GM19468 (cell line): Measurements from ENCODE around the gene ITSN1.

Experiments used
- ATAC-seq: cut with Tn5 transposase; IDR thresholded peaks from one replicate; pipeline ENCODE4 v1.9.1; 2021; ENCODE audit warnings: mild to moderate bottlenecking, moderate library complexity, moderate number of reproducible peaks; ENCODE audit not compliant: unreplicated experiment; ENCODE audit errors: extremely low read depth

Gene ITSN1

DNA sequence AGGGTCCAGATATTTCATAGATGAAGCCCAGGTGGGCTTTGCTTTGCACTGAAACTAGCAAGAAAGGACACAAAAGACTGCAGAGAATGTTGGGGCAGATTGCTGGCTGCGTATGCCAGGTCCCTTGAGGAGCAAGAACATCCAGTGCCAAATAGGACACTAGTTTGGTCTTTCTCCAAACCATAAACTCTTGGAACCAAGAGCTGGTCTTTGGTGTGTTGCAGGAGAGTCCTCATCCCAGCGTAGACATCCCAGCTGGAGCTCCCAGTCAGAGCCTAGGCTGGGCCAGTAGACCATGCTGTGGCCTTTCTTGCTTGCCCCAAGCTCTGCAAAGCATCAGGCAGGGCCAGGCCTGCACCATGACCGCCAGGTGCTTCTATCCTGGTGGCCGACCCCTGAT is 185.8 kb downstream of the ITSN1 start:
- no peak for ATAC-seq

DNA sequence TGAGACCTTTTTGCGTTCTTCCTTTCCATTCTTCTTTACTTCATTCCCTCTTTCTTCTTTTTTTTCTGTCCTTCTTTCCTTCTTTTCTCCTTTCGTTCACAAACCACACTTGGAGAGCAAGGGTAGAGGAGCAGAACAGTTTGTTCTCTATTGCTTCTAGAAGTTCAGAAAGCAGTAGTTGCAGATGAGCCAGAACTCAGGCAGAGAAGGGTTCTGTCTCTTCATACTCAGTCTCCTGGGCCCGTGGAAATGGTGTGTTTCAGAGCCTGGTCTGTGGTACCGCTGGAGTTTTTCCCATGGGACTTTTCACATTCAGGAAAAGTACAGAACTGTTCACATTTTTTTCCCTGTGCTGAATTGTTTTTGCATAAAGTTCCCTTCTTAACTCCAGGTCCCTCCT is 186.3 kb downstream of the ITSN1 start:
- ATAC-seq: no peak

DNA sequence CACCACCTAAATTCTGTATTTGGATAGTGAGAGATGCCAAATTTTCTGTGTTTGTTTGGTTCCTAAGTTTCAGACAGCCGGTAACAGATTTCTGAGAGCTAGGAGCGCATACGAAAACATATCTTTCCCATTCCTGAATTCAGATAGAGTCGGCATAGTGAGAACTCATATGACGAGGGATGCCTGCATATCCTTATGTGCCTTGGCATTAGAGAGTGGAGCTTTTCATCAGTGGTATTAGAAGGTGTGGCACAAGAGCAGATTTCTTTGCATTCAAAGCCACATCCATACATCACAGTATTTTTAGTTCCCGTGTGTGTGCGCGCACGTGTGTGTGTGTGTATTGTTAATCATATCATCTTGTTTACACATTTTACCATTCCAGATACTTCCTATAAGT is 187.5 kb downstream of the ITSN1 start:
- ATAC-seq: no peak

DNA sequence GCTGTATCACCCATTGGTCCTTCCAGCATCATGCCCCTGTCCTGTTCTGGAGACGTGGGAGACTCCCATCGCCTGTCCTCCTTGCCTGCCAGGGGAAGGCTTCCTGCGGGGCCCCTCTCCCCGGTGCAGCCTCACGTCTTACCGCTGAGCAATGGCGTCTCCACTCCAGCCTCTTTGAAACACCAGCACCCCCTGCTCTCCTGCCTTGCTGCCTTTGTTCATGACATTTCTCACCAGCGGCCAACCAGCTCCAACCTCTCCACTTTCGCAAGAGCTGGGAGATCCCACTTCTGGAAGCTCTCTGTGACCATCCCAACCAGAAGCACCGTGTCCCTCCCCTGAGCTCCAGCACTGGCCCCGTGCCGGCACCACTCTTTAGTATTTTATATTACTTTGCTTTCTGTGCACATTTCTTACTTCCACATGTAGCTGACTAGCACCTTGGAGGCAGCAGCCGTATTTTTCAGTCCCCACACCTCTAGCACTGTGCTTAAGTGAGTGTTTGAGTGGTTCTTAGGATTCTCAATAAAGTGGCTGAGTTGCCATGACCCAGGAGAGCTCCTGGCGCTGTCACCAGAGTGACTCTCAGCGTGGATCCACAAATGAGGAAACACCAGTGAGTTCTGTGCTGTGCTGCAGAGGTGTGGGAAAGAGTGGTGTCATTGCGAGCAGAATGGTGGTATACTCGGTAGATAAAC is 189.8 kb downstream of the ITSN1 start:
- ATAC-seq: no peak

DNA sequence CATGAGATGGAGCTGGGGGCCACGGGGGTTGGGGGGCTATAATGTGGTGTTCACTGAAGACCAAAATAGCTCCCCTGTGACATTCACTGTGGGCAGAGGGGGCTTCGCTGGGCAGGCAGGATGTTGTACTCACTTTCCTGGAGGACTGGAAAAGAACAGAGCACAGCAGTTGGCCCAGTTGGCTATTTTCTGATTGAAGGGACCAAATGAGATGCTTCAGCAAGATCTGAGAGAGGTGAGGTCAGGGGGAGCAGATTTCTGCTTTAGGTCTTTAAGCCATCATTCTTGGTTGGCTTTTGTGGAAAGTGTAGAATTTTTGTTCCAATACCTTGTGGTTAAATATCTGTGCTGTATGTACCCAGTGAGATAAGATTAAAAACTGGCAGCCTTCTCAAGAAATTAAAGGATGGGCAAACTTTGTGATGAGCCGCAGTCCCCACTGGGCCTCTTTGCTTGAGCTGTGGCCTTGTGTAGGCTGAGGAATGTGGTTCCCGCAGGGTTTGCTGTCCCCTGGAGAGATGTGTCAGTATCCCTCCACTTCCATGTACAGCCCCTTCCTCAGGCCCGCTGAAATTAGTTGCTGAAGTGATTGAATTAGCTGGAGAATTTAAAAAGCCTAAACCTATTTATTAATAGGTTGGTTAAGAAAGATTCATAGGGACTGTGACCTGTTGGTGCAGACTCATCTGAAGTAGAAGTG is 192.7 kb downstream of the ITSN1 start:
- ATAC-seq: no peak

DNA sequence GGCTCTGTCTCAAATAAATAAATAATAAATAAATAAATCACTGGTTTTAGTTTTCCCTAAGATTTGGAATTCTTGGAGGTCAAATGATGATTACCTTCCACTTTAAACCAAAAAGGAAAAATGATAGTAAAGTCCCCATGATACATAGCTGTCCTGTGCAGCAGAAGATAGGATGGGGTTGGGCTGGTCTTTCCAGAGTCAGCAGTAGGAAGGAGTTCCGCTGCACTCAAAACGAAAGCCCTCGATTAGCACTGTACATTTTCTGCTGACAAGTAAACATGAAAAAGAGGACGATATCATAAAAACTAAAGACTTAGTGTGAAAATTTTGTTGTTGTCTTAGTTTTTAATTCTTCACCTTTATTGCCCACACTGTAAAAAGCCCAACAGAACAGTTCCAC is 193.6 kb downstream of the ITSN1 start:
- ATAC-seq: no peak

DNA sequence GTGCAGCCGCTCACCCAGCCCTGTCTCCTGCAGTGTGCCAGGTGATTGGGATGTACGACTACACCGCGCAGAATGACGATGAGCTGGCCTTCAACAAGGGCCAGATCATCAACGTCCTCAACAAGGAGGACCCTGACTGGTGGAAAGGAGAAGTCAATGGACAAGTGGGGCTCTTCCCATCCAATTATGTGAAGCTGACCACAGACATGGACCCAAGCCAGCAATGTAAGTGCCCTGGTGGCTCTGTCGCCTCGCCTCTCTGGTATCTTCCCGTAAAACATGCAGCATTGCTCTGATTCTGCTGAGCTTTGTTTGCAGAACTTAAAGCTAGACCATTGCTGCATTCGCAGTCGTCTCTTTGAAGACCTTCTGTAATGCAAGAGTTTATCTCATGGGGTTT is 194.1 kb downstream of the ITSN1 start:
- ATAC-seq: no peak

DNA sequence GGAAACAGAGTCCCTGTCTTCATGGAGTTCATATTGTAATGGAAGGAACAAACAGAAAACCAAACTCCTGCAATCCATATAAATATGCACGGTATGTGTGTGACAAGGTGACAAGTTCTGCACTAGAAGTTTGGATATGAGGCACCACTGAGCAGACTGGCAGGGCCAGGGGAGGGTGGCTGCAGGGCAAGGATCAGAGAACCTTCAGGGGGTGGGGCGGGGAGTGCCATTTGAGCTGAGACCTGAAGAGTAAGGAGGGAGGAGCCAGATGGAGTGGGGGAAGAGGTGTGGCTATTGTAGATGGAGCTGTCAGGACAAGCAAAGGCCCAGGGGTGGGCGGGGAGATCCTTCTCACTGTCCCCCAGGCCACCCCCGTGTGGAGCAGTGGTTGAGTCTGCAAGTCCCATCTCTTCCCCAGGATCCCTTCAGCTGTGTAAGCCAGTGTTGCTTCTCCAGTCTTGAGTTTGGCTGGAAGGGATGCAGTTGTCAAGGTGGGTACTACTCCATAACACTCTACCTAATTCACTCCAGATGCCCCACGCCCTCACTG is 196.9 kb downstream of the ITSN1 start:
- ATAC-seq: no peak

DNA sequence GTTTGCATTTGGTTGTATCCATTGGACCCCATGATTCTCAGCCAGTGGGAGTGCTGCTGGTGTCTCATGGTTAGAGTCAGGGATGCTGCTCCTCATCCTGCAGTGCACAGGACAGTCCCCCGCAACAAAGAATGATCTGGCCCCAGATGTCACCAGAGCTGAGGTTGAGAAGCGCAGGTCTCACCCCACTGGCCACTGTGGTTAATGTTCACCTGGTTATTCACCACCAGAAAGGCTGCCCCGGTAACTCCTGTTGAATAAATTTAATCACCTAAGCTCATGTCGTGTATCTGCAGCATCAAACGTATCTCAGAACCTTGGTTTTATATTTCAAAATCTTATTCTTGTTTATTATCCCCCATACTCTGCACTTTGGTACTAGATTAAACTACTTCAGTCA is 197.5 kb downstream of the ITSN1 start:
- ATAC-seq: no peak

DNA sequence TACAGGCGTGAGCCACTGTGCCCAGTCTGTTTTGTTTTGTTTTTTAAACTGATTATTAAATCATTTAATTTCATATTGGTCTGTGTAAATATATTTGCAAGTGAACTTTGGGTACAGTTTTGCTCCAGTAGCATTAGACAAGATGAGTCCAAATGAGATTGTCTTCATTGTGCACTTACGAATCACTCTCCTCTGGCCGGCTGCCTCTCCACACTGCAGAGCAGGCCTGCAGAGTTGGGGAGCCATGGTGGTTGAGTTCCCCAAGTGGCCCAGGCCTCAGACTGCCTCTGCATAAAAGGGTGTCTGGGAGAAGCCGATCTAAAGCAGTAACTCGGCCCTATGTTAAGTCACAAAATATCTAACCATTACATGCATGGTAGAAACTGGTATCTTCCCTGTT is 198.5 kb downstream of the ITSN1 start:
- ATAC-seq: no peak

DNA sequence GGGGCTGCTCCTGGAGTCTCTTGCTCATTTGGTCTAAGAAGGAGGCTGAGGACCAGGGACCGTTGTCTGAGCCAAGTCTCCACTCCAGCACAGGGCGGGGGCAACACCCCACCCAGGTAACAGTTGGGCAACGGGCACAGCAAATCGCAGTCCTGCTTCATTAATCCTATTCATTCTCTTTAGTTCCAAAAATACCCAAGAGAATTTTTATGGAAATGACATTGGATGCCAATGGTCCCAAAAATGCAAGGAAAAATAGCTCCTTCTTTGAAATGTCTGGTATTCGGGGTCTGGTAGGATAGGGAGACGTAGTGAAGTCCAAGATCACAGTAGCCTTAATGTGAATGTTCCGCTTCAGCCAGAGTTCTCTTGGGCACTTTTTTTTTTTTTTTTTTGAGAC is 199.3 kb downstream of the ITSN1 start:
- ATAC-seq: no peak

DNA sequence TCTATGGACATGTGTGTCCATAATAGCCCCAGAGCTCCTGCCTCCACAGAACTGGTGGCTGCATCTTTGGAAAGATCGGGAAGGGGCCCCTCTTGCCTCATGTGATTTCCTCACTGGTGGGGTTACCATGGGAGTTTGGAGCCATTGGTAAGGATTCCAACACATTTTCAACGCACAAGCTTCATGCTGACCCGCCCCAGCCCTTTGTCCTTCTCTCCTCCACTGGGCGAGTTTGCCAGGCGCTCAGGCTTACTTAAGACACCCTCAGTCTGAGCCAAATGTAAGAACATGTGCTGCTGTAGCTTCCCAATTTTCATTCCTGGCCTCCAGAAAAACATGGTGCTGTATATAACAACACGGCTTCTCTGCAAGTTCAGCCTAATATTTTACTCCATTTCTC is 200.9 kb downstream of the ITSN1 start:
- ATAC-seq: no peak

DNA sequence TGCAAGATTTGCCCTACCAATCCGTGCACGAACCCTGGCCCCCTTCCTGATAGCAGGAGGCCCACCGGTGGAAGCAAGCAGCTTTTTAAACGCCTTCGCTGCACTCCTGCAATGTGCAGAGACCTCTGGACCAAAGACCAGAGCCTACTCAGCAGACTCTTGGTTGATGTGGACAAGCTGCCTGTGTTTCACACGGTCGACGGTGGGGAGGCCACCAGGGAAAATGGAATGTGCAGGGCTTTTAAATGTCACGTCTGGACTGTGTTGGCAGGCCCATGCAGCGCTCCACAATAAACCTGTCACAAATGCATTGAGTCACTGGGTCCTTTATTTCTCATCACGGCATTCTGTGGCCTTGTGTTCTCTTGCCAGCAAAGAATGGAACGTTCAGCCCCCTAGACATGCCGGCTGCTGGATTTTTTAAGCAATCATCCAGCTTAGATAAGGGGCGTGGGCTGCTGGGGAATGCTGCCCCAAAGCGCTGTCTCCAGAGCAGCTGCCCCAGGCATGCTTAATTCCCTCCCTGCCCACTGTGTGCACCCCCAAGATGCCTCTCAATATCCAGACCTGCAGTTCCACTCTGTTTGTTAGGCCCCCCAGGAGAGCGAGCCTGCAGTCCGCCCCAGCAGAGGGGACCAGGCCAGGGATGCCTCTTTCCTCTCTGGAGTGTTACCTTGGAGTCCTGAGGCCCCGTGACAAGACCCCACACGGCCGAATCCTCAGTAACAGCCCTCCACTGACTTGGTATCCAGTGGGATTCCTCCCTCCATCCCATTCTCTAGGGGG is 202.0 kb downstream of the ITSN1 start:
- no peak for ATAC-seq

DNA sequence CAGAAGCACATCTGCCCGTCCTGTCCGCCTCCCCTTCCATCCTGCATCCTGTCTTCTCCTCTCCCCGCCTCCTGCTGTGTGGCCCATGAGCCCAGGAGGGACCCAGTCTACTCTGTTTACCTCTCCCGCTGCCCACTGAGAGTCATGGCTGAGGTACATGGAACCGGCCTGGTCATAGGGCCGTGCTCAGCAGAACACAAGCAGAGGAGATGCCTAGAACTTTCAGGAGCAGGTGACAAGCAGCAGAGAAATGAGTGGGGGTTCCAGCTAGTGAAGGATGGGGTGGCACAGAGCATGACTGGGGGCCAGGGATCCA is 202.5 kb downstream of the ITSN1 start:
- ATAC-seq: no peak

DNA sequence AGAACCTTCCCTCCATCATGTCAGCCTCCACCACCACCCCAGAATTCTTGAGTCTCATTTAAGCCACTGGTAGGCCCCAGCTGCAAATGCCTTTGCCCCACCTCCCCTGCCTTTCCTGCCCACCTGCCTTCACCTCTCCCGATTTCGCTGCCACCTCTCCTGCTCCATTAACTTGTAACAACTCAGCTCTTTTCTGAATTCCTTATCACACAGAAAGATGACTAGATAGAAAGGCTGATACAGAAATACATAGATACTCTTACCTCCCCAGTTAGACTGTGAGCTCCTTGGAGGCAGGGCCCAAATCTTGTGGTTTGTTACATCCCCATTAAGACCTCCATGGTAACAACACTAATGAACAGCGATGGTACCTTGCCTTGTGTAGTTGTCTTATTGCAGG is 203.8 kb downstream of the ITSN1 start:
- ATAC-seq: no peak

DNA sequence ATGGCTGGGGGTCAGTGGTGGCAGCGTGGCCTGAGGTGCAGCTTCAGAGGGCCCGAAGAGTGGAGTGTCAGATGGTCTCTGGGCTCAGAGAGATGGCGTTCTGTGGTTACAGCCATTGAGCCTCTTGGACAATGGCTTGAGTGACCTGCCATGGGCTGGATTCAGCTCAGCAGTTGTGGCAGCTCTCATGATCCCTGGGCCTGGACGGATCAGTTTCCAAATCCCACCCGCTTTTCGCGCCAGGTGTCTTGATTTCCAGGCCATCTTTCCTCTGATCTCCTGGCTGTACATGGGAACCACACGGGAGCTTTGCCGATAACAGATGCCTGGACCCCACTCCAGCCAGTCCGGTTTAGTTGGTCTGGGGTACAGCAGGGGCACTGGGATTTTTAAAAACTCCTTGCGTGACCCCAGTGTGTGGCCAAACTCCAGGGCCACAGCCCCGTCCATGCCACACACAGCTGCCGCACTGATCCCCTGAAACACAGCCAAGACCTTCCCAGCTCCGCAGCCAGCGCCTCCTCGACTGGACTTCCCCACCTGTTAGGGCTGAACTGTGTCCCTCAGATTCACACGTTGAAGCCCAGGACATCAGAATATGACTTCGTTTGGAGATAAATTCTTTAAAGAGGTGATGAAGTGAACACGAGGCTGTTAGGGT is 205.4 kb downstream of the ITSN1 start:
- ATAC-seq: no peak

DNA sequence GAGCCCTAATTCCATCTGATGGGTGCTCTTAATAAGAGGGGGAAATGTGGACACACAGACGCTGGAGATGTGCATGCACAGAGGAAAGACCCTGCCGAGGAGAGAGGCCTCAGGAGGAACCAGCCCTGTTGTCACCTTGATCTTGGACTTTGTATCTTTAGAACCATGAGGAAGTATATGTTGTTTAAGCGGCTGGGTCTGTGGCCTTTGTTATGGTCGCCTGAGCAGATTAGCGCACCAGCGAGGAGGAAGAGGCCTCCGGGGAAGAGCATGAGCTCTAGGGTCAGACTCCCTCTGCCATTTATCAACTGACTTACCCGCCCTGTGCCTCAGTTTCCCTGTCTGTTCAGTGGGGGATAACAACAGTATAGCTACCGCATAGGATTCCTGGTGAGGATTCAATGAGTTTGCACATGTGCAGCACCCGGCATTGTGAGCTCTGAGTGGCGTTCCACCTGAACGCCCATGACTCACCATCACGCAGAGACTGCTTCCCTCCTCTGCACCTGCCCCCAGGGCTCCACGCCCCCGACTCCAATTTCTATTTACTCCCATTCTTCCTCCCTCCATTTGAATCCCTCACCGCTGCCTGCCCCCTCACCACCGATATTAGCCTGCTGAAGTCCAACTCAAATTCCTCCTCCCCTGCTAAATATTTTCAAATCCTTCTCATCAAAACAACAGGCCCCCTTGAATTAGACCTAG is 206.1 kb downstream of the ITSN1 start:
- no peak for ATAC-seq

DNA sequence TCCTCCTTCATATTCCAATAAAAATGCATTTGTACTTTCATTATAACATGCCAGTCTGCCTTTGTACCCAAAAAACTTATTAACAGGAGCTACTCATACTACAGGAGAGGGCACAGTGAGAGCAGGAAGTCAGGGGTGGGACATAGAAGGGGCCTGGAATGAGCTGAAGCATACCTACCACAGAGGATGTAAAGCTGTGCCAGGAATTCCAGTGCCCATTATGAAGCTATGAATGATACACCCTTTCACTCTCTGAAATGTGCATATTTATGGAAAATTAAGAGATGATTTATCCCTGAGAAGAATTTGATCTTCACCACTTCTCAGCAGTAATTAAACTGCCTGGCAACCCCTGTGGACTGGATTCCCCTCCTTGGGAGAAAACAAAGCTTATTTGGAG is 207.5 kb downstream of the ITSN1 start:
- ATAC-seq: no peak

DNA sequence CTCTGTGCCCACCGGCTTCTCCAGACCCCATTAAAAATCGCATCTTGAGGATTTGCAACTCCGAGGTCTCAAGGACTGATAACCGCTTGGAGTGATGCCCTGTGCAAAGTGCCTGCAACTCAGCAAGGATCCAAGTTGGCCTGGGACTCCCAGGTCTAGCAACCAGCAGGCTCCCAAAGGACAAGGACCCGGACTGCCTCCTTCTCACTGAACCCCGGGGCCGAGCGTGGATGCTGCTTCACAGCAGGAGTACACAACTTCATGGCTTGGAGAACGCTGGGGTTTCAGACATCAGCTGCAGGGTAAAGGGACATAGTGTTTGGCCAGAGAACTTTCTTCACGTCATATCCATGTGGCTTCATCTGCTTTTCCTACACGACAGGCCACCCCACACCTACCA is 208.1 kb downstream of the ITSN1 start:
- no peak for ATAC-seq

DNA sequence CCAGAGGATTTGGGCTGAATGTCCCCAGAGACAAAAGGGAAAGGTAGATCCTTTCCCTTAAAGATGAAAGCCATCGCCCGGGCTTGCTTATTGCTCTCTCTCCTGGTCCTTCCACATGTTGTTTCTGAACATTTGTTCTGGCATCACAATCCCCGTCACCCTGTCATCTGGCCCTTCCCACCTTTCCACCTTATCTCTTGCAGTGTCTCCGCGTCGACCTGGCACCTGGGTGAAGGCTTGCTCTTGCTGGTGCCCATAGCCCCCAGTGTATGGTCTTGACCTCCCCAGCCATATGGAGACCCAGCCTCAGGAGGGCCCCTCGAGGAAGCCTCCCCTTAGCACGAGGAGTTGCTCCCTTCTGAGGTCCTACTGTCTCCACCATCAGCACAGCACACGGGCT is 208.7 kb downstream of the ITSN1 start:
- ATAC-seq: no peak
